Prostate gland (tissue), 2 donors: ENCODE measurements around the gene TTBK1. TPM values are rescaled to one million over a fixed set of nuclear protein-coding genes. Genes with fewer than 3 reads are reported as not detected.

Source experiments
- DNase-seq: peaks from one replicate; pipeline ENCODE4 v3.0.0-alpha.2; 2019; ENCODE audit warnings: low spot score
- H3K27ac ChIP-seq, 2 donors: fragments of 200-600 bp; sonication (generic); 2 replicates each; pipeline ENCODE4 v1.5.1; 2017 to 2019
- H3K27me3 ChIP-seq: fragments of 200-600 bp; sonication (generic); replicated peaks from 2 replicates; pipeline ENCODE4 v1.5.1; 2019; ENCODE audit not compliant: insufficient read depth
- H3K36me3 ChIP-seq, 2 donors: fragments of 200-600 bp; sonication (generic); 1 replicate in 1 of 2; 2 replicates in 1 of 2; pipeline versions ENCODE4 v1.5.1 to v1.8.1; 2017 to 2019
- H3K4me1 ChIP-seq: fragments of 200-600 bp; sonication (generic); replicated peaks from 2 replicates; pipeline ENCODE4 v1.5.1; 2019
- H3K4me3 ChIP-seq, 2 donors: fragments of 200-600 bp; sonication (generic); 2 replicates each; pipeline ENCODE4 v1.5.1; 2017 to 2019
- H3K9me3 ChIP-seq: fragments of 200-600 bp; sonication (generic); 2 replicates; pipeline ENCODE4 v1.5.1; 2017
- POLR2A ChIP-seq: fragments of 450-650 bp; IDR thresholded peaks from one replicate; pipeline ENCODE4 v1.6.1; 2016; ENCODE audit warnings: antibody characterized with exemption, mild to moderate bottlenecking
- POLR2AphosphoS5 ChIP-seq: sonication (generic); formaldehyde crosslinking; IDR thresholded peaks from one replicate; pipeline ENCODE4 v1.6.1; 2017; ENCODE audit warnings: antibody characterized with exemption
- WGBS: methylation state at CpG from one replicate; pipeline ENCODE4 v1.1.5; 2018; 5-methylcytosine and 5-hydroxymethylcytosine counted together
- intact Hi-C: fragments of 100-400 bp; cut with DNase I; formaldehyde crosslinking; loops from one replicate; pipeline ENCODE4 v1.14.2; 2022
- total RNA-seq, 2 donors: library from RNA; depleted of rRNA; stranded (reverse); fragments of >200 nt; gene quantifications; one replicate each; pipeline ENCODE4 v1.1.0, GENCODE V29; 2016
- TF ChIP-seq, protein P1 (sequence below), 4 experiments: fragments of 200-600 bp in 2 of 4; fragments of 450-650 bp in 2 of 4; sonication (generic) in 2 of 4; IDR thresholded peaks; 1 replicate in 3 of 4; 2 replicates in 1 of 4; pipeline ENCODE4 v1.5.1; 2016 to 2019; ENCODE audit warnings: antibody characterized with exemption in 4 of 4, mild to moderate bottlenecking in 2 of 4, moderate library complexity in 2 of 4

TTBK1 gene
- total RNA-seq, 2 donors from 2014 or later = 0.18 to 0.62 TPM

DNA sequence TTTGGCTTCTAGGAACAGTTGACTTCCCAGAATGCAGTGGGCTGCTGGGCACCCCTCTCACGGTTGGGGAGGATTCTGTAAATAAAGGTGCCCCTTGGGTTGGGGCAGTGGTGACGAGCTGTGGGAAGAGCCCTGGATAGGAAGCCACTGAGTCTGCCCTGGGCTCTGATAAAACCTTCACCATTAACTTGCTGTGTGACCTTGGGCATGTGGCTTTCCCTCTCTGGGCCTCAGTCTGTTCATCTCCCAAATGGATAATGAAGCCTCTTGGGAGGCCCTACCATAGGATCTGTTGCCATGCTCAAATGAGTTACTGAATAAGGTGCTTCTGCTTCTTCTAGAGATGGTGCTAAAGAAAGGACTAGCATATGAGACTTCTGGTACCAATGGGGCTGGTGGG, 61.6 kb downstream of the TTBK1 start:
- Histone ChIP-seq H3K4me3 (no peak overlapping the region), H3K27ac (no peak overlapping the region), H3K36me3 (no peaks in the 10 kb centered on the region), H3K27me3 (no peaks in the 10 kb centered on the region), H3K9me3 (no peaks in the 10 kb centered on the region), H3K4me1 (no peaks in the 10 kb centered on the region)
- WGBS = 82% methylated on average over 2 of the region's 2 CpGs
- no peak for DNase-seq
- TF ChIP-seq POLR2AphosphoS5 (no peak), POLR2A (no peak)
- TF ChIP-seq, protein P1, sequence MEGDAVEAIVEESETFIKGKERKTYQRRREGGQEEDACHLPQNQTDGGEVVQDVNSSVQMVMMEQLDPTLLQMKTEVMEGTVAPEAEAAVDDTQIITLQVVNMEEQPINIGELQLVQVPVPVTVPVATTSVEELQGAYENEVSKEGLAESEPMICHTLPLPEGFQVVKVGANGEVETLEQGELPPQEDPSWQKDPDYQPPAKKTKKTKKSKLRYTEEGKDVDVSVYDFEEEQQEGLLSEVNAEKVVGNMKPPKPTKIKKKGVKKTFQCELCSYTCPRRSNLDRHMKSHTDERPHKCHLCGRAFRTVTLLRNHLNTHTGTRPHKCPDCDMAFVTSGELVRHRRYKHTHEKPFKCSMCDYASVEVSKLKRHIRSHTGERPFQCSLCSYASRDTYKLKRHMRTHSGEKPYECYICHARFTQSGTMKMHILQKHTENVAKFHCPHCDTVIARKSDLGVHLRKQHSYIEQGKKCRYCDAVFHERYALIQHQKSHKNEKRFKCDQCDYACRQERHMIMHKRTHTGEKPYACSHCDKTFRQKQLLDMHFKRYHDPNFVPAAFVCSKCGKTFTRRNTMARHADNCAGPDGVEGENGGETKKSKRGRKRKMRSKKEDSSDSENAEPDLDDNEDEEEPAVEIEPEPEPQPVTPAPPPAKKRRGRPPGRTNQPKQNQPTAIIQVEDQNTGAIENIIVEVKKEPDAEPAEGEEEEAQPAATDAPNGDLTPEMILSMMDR (IDR thresholded peaks at IDR 0.05) = no peak
- intact Hi-C loops = no loop called here

DNA sequence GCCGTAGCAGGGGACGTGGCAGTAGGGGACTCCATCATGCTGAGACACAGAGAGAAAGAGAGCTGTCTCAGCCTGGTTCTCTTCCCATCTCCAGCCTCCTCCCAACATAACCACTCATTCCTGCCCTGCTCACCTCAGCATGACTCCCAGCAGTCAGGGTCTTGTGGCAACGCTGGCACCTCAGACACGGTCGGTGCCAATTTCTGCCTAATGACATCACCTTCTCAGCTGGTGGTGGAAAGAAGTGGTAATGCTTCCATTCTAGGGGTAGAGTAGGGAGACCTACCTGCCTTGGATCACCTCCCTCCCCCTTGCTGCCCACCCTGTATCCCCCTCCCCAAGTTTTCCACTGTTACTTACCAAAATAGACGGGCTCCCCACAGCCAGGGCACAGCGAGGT, 62.8 kb downstream of the TTBK1 start:
- H3K27me3 ChIP-seq = no peaks in the 10 kb centered on the region
- TF ChIP-seq POLR2AphosphoS5 = no peak
- no peak for TF ChIP-seq POLR2A
- TF ChIP-seq, protein P1 (IDR thresholded peaks at IDR 0.05) = no peak
- intact Hi-C loops = no loop called here
- no peaks in the 10 kb centered on the region for H3K9me3 ChIP-seq
- no peak overlapping the region for H3K4me3 ChIP-seq
- no peak for DNase-seq
- H3K4me1 ChIP-seq = no peaks in the 10 kb centered on the region
- WGBS = 92% methylated on average over 7 of the region's 7 CpGs
- no peaks in the 10 kb centered on the region for H3K36me3 ChIP-seq
- H3K27ac ChIP-seq = peak overlapping the region in 1 of 2 donors; percentile 7

DNA sequence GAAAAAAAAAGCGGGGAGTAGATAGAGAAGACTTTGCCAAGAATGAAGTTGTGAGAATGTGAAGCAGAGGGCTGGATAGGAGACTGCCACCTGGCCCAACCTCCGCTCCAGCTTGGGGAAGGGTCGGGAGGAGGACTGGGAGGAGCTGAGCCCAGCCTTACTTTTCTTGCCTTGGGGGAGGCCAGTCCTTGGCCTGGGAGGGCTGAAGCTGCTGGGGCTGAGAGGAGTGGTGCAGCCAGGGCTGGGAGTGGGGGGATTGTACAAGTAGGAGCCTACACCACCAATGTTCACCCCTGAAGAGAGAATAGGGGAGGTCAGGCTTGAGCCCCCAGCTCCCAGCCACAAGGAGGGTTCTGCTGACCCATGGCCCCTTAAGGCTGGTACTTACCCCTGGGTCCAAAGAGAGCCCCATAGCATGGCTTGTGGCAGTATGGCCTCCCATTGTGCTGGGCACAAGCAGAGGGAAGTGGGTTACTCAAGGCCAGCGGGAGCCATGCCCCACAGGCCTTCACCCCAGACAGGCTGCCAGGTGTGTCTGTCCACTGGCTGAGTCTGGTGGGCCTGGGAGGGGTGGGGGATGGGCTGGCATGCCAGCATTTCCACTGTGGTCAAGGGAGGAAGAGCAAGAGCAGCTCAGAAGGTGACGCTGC, 64.3 kb downstream of the TTBK1 start:
- Histone ChIP-seq H3K27ac (peak overlapping the region; percentile 16 to 47), H3K9me3 (no peaks in the 10 kb centered on the region), H3K36me3 (no peaks in the 10 kb centered on the region), H3K4me1 (no peaks in the 10 kb centered on the region), H3K4me3 (no peak overlapping the region), H3K27me3 (no peaks in the 10 kb centered on the region)
- no peak for DNase-seq
- intact Hi-C loops = no loop called here
- TF ChIP-seq POLR2AphosphoS5 = no peak
- TF ChIP-seq, protein P1 (IDR thresholded peaks at IDR 0.05) = no peak
- no peak for TF ChIP-seq POLR2A
- WGBS = 88% methylated on average over 5 of the region's 5 CpGs

DNA sequence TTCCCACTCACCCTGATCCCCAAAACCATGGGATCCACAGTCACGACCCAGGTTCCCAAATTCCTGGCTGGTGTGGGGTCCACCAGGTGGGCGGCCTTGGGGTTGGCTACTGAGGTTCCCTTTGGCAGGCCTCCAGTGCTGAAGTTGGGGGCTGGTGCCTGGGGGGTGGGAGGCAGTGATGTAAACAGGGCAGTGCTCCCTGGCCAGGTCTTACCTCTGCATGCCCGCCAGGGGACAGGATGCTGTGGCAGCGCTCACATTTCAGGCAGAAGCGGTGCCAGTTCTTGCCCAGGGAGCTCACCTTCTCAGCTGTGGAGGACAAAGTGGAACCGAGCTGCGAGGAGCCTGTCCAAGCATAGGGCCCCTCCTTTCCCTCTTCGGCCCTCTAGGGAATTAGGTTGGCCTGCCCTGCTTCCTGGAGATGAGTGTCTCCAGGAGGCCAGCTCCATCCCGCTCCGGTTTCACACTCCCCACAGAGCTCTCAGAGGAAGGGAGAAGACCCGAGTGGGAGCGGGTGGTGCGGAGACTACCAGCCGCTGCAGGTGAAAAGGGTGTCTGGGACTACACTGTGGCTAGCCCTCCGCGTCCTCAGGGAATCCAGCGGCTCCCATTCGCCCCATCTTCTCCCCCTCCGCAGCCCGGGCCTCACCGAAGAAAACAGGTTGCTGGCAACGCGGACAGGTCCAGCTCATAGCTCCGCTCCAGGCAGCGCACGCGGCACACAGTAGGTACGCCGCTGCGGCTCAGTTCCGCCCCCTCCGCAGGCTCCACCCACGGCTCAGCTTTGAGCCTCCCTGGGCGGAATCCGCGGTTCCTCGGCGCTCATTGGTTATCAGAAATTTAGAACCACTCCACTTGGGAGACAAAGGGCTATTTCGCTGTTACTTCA, 65.1 kb downstream of the TTBK1 start, which contains the start of gene CRIP3:
TSS of gene CRIP3 (minus strand) at position 726 of the 889 bp plus-strand sequence. CDS start at position 692, 34 bp downstream.
- 9% methylated on average over 38 of the region's 39 CpGs for WGBS
- Histone ChIP-seq H3K4me3 (peak within 1 kb of the TSS; percentile 13 to 29), H3K9me3 (no peaks in the 10 kb centered on the region), H3K27ac (peak within 1 kb of the TSS; percentile 16 to 47), H3K27me3 (no peaks in the 10 kb centered on the region), H3K36me3 (no peaks in the 10 kb centered on the region), H3K4me1 (no peaks in the 10 kb centered on the region)
- peak; percentile 11 for DNase-seq
- no peak for TF ChIP-seq POLR2AphosphoS5
- TF ChIP-seq, protein P1 (IDR thresholded peaks at IDR 0.05) = peak in 2 of 4 experiments; percentile 32 to 46
- intact Hi-C loops = no loop called here
